Glomerular endothelial cell (primary cell): ENCODE data around the gene YY1AP1. TPM values are rescaled to one million over a fixed set of nuclear protein-coding genes. Genes with fewer than 3 reads are reported as not detected.
A peak's percentile ranks its signal among the peaks of the same experiment; 100 is the strongest.
"Not testable (repeated sequence)": the region's sequence is repeated elsewhere in the genome, so short reads cannot be mapped to it uniquely, and the experiment has no call there.

ENCODE experiments used
- DNase-seq: peaks from one replicate; pipeline ENCODE4 v3.0.0-alpha.2; 2011; ENCODE audit warnings: low read depth, low spot score; ENCODE audit errors: extremely low read depth
- total RNA-seq: library from RNA; depleted of rRNA; stranded (reverse); fragments of >200 nt; gene quantifications from 2 replicates; pipeline ENCODE4 v1.2.3, GENCODE V29; 2015

The YY1AP1 gene
- total RNA-seq, 1 donor from 2014 or later, result 42.1 TPM

GRCh38 chr1:155649676-155650075 is 38.9 kb downstream of the YY1AP1 start:
- DNase-seq, result no peak

GRCh38 chr1:155648207-155649147 is 40.1 kb downstream of the YY1AP1 start:
- peak; percentile 55 for DNase-seq

- no peak for DNase-seq
Measured at GRCh38 chr1:155646307-155646706, 42.3 kb downstream of the YY1AP1 start.

GRCh38 chr1:155645648-155646047 is 42.9 kb downstream of the YY1AP1 start:
- no peak for DNase-seq

- DNase-seq, result no peak
Measured at GRCh38 chr1:155645034-155645598, 43.5 kb downstream of the YY1AP1 start.

- no peak for DNase-seq
Measured at GRCh38 chr1:155643230-155643629, 45.3 kb downstream of the YY1AP1 start.

- not testable (repeated sequence) for DNase-seq
Measured at GRCh38 chr1:155642559-155643180, 45.9 kb downstream of the YY1AP1 start.

- DNase-seq, result no peak
Measured at GRCh38 chr1:155640367-155640766, 48.2 kb downstream of the YY1AP1 start.

- no peak for DNase-seq
Measured at GRCh38 chr1:155636397-155637153, 52.0 kb downstream of the YY1AP1 start.

- not testable (repeated sequence) for DNase-seq
Measured at GRCh38 chr1:155626428-155626827, 62.1 kb downstream of the YY1AP1 start.

- DNase-seq, result no peak
Measured at GRCh38 chr1:155623357-155623756, 65.2 kb downstream of the YY1AP1 start.

GRCh38 chr1:155622191-155622590 is 66.4 kb downstream of the YY1AP1 start:
- no peak for DNase-seq

- DNase-seq, result not testable (repeated sequence)
Measured at GRCh38 chr1:155613226-155613625, 75.3 kb downstream of the YY1AP1 start.

- DNase-seq, result not testable (repeated sequence)
Measured at GRCh38 chr1:155610257-155610647, 78.3 kb downstream of the YY1AP1 start.

GRCh38 chr1:155609515-155610256 is 78.9 kb downstream of the YY1AP1 start, which contains the start of gene MSTO1:
TSS of gene MSTO1 (plus strand) at chr1:155610218. CDS start at chr1:155610249, 31 bp downstream.
- DNase-seq, result peak; percentile 83

Other genes with a start within 250 kb of the YY1AP1 start
- 16.4 and 26.6 TPM in 2 replicates for gene ASH1L, start 126.0 kb downstream of the YY1AP1 start, total RNA-seq
- gene MSTO1, start 78.6 kb downstream of the YY1AP1 start, total RNA-seq, result 11.0 and 15.9 TPM in 2 replicates
- gene DAP3, start 317 bp upstream of the YY1AP1 start, total RNA-seq, result 136 and 142 TPM in 2 replicates
- 28.0 and 34.2 TPM in 2 replicates for gene GON4L, start 168.4 kb upstream of the YY1AP1 start, total RNA-seq
- gene SYT11, start 170.8 kb upstream of the YY1AP1 start, total RNA-seq, result 31.2 and 34.4 TPM in 2 replicates
- gene RIT1, start 222.6 kb upstream of the YY1AP1 start, total RNA-seq, result 53.6 and 60.8 TPM in 2 replicates
- 24.5 and 34.8 TPM in 2 replicates for gene KHDC4, start 245.6 kb upstream of the YY1AP1 start, total RNA-seq